Mesendoderm (in vitro differentiated cells): Measurements from ENCODE around the gene MR1.

Source experiments
- DNase-seq: peaks from one replicate; pipeline ENCODE4 v3.0.0; 2013
- H2AK5ac ChIP-seq: 2 replicates; pipeline ENCODE4 v1.6.1; 2013; ENCODE audit warnings: low read length, inconsistent platforms
- H2BK120ac ChIP-seq: 2 replicates; pipeline ENCODE4 v1.6.1; 2013; ENCODE audit warnings: low read depth, mild to moderate bottlenecking, low read length, moderate library complexity, mixed read lengths
- H2BK15ac ChIP-seq: replicated peaks from 2 replicates; pipeline ENCODE4 v1.6.1; 2013; ENCODE audit warnings: low read depth, mild to moderate bottlenecking, moderate library complexity
- H2BK5ac ChIP-seq: 2 replicates; pipeline ENCODE4 v1.6.1; 2013; ENCODE audit warnings: low read length, inconsistent platforms
- H3K18ac ChIP-seq: 2 replicates; pipeline ENCODE4 v1.6.1; 2013; ENCODE audit warnings: mild to moderate bottlenecking, low read length, mixed read lengths
- H3K23ac ChIP-seq: one replicate; pipeline ENCODE4 v1.6.1; 2013; ENCODE audit warnings: low read length
- H3K27ac ChIP-seq: 2 replicates; pipeline ENCODE4 v1.5.1; 2013; ENCODE audit warnings: low read depth, mild to moderate bottlenecking, inconsistent platforms, low read length, moderate library complexity
- H3K27me3 ChIP-seq: 2 replicates; pipeline ENCODE4 v1.6.1; 2013; ENCODE audit warnings: low read length, control low read depth, mild to moderate bottlenecking, inconsistent platforms; ENCODE audit not compliant: insufficient read depth, poor library complexity
- H3K36me3 ChIP-seq: 2 replicates; pipeline ENCODE4 v1.6.1; 2013; ENCODE audit warnings: low read length, inconsistent platforms; ENCODE audit not compliant: control insufficient read depth, insufficient read depth
- H3K4ac ChIP-seq: one replicate; pipeline ENCODE4 v1.6.1; 2013; ENCODE audit warnings: low read depth, mild to moderate bottlenecking, low read length, moderate library complexity
- H3K4me1 ChIP-seq: 2 replicates; pipeline ENCODE4 v1.6.1; 2013; ENCODE audit warnings: low read depth, low read length, inconsistent platforms; ENCODE audit not compliant: control insufficient read depth
- H3K4me2 ChIP-seq: 2 replicates; pipeline ENCODE4 v1.6.1; 2013; ENCODE audit warnings: low read length
- H3K4me3 ChIP-seq: 2 replicates; pipeline ENCODE4 v1.5.1; 2013; ENCODE audit warnings: mild to moderate bottlenecking, low read length
- H3K56ac ChIP-seq: one replicate; pipeline ENCODE4 v1.6.1; 2013; ENCODE audit warnings: low read length
- H3K79me1 ChIP-seq: 2 replicates; pipeline ENCODE4 v1.6.1; 2013; ENCODE audit warnings: low read length, inconsistent platforms
- H3K79me2 ChIP-seq: 2 replicates; pipeline ENCODE4 v1.6.1; 2013; ENCODE audit warnings: mild to moderate bottlenecking, low read length; ENCODE audit not compliant: control insufficient read depth, insufficient read depth
- H3K9ac ChIP-seq: 2 replicates; pipeline ENCODE4 v1.6.1; 2013; ENCODE audit warnings: low read length, inconsistent platforms
- H4K5ac ChIP-seq: one replicate; pipeline ENCODE4 v1.6.1; 2013; ENCODE audit warnings: low read length
- H4K8ac ChIP-seq: one replicate; pipeline ENCODE4 v1.6.1; 2013; ENCODE audit warnings: low read depth, mild to moderate bottlenecking, control low read depth, low read length, moderate library complexity
- WGBS: extraction: QIAGEN DNeasy Blood & Tissue Kit; methylation state at CpG from one replicate; pipeline ENCODE4 v1.1.7; 2013; ENCODE audit warnings: low lambda C conversion rate, missing lambda C conversion rate; ENCODE audit not compliant: insufficient coverage; ENCODE audit errors: extremely low coverage; 5-methylcytosine and 5-hydroxymethylcytosine counted together

The MR1 gene

DNA sequence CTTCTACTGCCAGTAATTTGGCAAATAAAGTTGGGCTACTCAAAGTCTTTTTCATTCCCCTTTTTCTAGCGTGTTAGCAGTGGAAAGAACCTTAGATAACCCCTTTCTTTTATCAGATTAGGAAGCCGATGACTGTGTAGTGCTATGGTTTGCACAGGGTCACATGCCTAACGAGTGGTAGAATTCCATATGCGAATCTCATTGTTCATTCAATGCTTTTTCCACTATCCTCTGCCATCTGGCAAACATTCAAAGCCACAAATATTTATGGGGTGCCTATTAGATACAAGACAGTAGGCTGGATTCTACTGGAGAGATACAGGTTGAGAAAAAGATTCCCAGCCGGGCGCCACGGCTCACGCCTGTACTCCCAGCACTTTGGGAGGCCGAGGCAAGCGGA, 39.9 kb downstream of the MR1 start:
- no peaks in the 10 kb centered on the region for H3K36me3 ChIP-seq
- H3K56ac ChIP-seq: no peak overlapping the region
- H3K4me2 ChIP-seq: no peak overlapping the region
- H2BK15ac ChIP-seq: no peak overlapping the region
- peaks cover 2% of the 10 kb centered on the region for H3K4me1 ChIP-seq
- DNase-seq: no peak
- H2AK5ac ChIP-seq: no peak overlapping the region
- H3K18ac ChIP-seq: no peak overlapping the region
- H2BK120ac ChIP-seq: no peak overlapping the region
- H3K4me3 ChIP-seq: no peak overlapping the region
- no peaks in the 10 kb centered on the region for H3K27me3 ChIP-seq
- no peak overlapping the region for H2BK5ac ChIP-seq
- no peak overlapping the region for H3K23ac ChIP-seq
- no peak overlapping the region for H3K4ac ChIP-seq
- H4K5ac ChIP-seq: no peak overlapping the region
- H3K9ac ChIP-seq: no peak overlapping the region
- no peaks in the 10 kb centered on the region for H3K79me1 ChIP-seq
- no peak overlapping the region for H4K8ac ChIP-seq
- H3K27ac ChIP-seq: no peak overlapping the region
- WGBS: no CpG with 5 or more reads among the region's 10 CpGs
- no peaks in the 10 kb centered on the region for H3K79me2 ChIP-seq

- no peak for DNase-seq
- no peak overlapping the region for H4K5ac ChIP-seq
- no peaks in the 10 kb centered on the region for H3K27me3 ChIP-seq
- no peak overlapping the region for H4K8ac ChIP-seq
- no peak overlapping the region for H2BK15ac ChIP-seq
- H2BK5ac ChIP-seq: no peak overlapping the region
- no peaks in the 10 kb centered on the region for H3K36me3 ChIP-seq
- H3K27ac ChIP-seq: no peak overlapping the region
- H3K79me1 ChIP-seq: no peaks in the 10 kb centered on the region
- H3K23ac ChIP-seq: no peak overlapping the region
- WGBS: no CpG with 5 or more reads among the region's 5 CpGs
- H3K4me3 ChIP-seq: no peak overlapping the region
- H3K4me1 ChIP-seq: peaks cover 2% of the 10 kb centered on the region
- no peaks in the 10 kb centered on the region for H3K79me2 ChIP-seq
- H3K4ac ChIP-seq: no peak overlapping the region
- H2BK120ac ChIP-seq: no peak overlapping the region
- no peak overlapping the region for H2AK5ac ChIP-seq
- H3K9ac ChIP-seq: no peak overlapping the region
- H3K18ac ChIP-seq: no peak overlapping the region
- no peak overlapping the region for H3K56ac ChIP-seq
- no peak overlapping the region for H3K4me2 ChIP-seq
Measured at GRCh38 chr1:181075766-181076350, 42.1 kb downstream of the MR1 start.

- no peak overlapping the region for H3K27ac ChIP-seq
- no CpG with 5 or more reads among the region's 3 CpGs for WGBS
- no peak for DNase-seq
- no peak overlapping the region for H3K9ac ChIP-seq
- H3K4me3 ChIP-seq: no peak overlapping the region
- H2BK15ac ChIP-seq: no peak overlapping the region
- H3K18ac ChIP-seq: no peak overlapping the region
- H4K5ac ChIP-seq: no peak overlapping the region
- no peak overlapping the region for H3K4me2 ChIP-seq
- no peak overlapping the region for H2BK120ac ChIP-seq
- no peaks in the 10 kb centered on the region for H3K27me3 ChIP-seq
- H3K79me1 ChIP-seq: no peaks in the 10 kb centered on the region
- H2BK5ac ChIP-seq: no peak overlapping the region
- no peak overlapping the region for H3K23ac ChIP-seq
- H3K4me1 ChIP-seq: peaks cover 2% of the 10 kb centered on the region
- no peak overlapping the region for H4K8ac ChIP-seq
- no peak overlapping the region for H3K56ac ChIP-seq
- H3K36me3 ChIP-seq: no peaks in the 10 kb centered on the region
- peak overlapping the region; percentile 27 for H2AK5ac ChIP-seq
- H3K79me2 ChIP-seq: no peaks in the 10 kb centered on the region
- H3K4ac ChIP-seq: no peak overlapping the region
Measured at GRCh38 chr1:181076852-181077251, 43.1 kb downstream of the MR1 start.

- Histone ChIP-seq H3K4me2 (no peak overlapping the region), H3K79me1 (no peaks in the 10 kb centered on the region), H3K23ac (no peak overlapping the region), H3K4me3 (no peak overlapping the region), H3K18ac (no peak overlapping the region), H3K36me3 (no peaks in the 10 kb centered on the region), H2BK120ac (no peak overlapping the region), H3K4ac (no peak overlapping the region), H3K79me2 (no peaks in the 10 kb centered on the region), H2BK15ac (no peak overlapping the region), H3K56ac (peak overlapping the region; percentile 37), H2AK5ac (no peak overlapping the region), H3K9ac (no peak overlapping the region), H3K27me3 (no peaks in the 10 kb centered on the region), H4K5ac (no peak overlapping the region), H4K8ac (no peak overlapping the region), H3K27ac (no peak overlapping the region), H3K4me1 (peaks cover 2% of the 10 kb centered on the region), H2BK5ac (no peak overlapping the region)
- WGBS: no CpG with 5 or more reads among the region's 7 CpGs
- peak; percentile 80 for DNase-seq
Measured at GRCh38 chr1:181077576-181078242, 43.9 kb downstream of the MR1 start.

GRCh38 chr1:181079382-181079781, 45.6 kb downstream of the MR1 start:
- H3K4ac ChIP-seq: no peak overlapping the region
- H3K56ac ChIP-seq: no peak overlapping the region
- H3K18ac ChIP-seq: no peak overlapping the region
- no peak overlapping the region for H3K9ac ChIP-seq
- no peaks in the 10 kb centered on the region for H3K79me1 ChIP-seq
- peaks cover 2% of the 10 kb centered on the region for H3K4me1 ChIP-seq
- H2BK5ac ChIP-seq: no peak overlapping the region
- no peak overlapping the region for H2AK5ac ChIP-seq
- H3K27me3 ChIP-seq: no peaks in the 10 kb centered on the region
- H2BK120ac ChIP-seq: no peak overlapping the region
- DNase-seq: no peak
- H3K4me3 ChIP-seq: no peak overlapping the region
- no peak overlapping the region for H2BK15ac ChIP-seq
- WGBS: 100% methylated on average over 1 of the region's 2 CpGs
- no peaks in the 10 kb centered on the region for H3K36me3 ChIP-seq
- no peak overlapping the region for H4K5ac ChIP-seq
- no peak overlapping the region for H3K4me2 ChIP-seq
- H3K79me2 ChIP-seq: no peaks in the 10 kb centered on the region
- H3K27ac ChIP-seq: no peak overlapping the region
- H4K8ac ChIP-seq: no peak overlapping the region
- H3K23ac ChIP-seq: no peak overlapping the region

- H3K23ac ChIP-seq: no peak overlapping the region
- no peak overlapping the region for H2BK5ac ChIP-seq
- H3K18ac ChIP-seq: no peak overlapping the region
- no peaks in the 10 kb centered on the region for H3K36me3 ChIP-seq
- peaks cover 2% of the 10 kb centered on the region for H3K4me1 ChIP-seq
- H3K79me1 ChIP-seq: no peaks in the 10 kb centered on the region
- H4K8ac ChIP-seq: no peak overlapping the region
- H3K9ac ChIP-seq: no peak overlapping the region
- no CpG with 5 or more reads among the region's 4 CpGs for WGBS
- no peak overlapping the region for H2BK120ac ChIP-seq
- DNase-seq: no peak
- H3K27me3 ChIP-seq: no peaks in the 10 kb centered on the region
- no peak overlapping the region for H3K56ac ChIP-seq
- H3K4ac ChIP-seq: no peak overlapping the region
- no peak overlapping the region for H3K4me2 ChIP-seq
- H3K4me3 ChIP-seq: no peak overlapping the region
- no peak overlapping the region for H2AK5ac ChIP-seq
- H4K5ac ChIP-seq: no peak overlapping the region
- no peak overlapping the region for H3K27ac ChIP-seq
- H2BK15ac ChIP-seq: no peak overlapping the region
- H3K79me2 ChIP-seq: no peaks in the 10 kb centered on the region
Measured at GRCh38 chr1:181079920-181080319, 46.1 kb downstream of the MR1 start.
